ENCODE data around the gene FOXK2.

The FOXK2 gene

DNA sequence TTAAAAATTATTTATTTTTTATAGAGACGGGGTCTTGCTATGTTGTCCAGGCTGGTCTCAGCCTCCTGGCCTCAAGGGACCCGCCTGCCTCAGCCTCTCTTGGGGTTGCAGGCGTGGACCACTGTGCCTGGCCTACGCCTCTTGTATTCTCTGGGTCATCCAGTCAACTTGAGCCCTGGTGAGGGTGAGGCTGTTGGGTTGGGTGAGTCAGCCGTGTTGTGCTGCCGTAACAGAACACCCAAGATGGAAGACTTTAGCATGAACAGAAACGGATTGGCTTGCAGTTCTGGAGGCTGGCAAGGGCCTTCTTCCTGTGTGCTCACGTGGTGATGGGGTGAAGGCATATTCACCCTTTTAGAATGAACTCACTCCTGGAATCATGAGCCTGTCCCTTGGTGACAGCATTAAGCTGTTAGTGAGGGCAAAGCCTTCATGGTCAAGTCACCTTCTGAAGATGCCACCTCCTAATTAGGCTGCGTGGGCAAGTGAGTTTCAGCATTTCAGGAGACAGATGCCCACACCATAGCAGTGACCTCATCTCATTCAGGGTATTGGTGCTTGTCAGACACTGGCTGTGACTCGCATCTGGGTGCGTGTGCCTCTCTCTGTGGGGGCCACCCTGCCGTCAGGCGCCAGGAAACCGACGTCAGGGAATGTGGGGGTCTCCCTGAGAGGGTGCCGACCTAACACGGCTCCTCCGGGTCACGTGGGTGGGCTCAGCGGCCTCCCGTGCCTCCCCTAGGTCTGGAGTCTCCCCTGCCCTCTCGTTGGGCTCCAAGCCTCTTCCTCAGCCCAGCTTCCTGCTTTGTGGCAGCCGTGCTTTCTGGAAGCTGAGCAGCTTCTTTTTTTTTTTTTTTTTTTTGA, 79.0 kb downstream of the FOXK2 start:
- DNase-seq (ENCODE audit: low spot score): no peak
- Histone ChIP-seq H3K27ac (peak overlapping the region in 1 of 2 donors; percentile 5), H3K4me3 (no peak overlapping the region)
- TF ChIP-seq, protein P1, sequence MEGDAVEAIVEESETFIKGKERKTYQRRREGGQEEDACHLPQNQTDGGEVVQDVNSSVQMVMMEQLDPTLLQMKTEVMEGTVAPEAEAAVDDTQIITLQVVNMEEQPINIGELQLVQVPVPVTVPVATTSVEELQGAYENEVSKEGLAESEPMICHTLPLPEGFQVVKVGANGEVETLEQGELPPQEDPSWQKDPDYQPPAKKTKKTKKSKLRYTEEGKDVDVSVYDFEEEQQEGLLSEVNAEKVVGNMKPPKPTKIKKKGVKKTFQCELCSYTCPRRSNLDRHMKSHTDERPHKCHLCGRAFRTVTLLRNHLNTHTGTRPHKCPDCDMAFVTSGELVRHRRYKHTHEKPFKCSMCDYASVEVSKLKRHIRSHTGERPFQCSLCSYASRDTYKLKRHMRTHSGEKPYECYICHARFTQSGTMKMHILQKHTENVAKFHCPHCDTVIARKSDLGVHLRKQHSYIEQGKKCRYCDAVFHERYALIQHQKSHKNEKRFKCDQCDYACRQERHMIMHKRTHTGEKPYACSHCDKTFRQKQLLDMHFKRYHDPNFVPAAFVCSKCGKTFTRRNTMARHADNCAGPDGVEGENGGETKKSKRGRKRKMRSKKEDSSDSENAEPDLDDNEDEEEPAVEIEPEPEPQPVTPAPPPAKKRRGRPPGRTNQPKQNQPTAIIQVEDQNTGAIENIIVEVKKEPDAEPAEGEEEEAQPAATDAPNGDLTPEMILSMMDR (IDR thresholded peaks at IDR 0.05): no peak

DNA sequence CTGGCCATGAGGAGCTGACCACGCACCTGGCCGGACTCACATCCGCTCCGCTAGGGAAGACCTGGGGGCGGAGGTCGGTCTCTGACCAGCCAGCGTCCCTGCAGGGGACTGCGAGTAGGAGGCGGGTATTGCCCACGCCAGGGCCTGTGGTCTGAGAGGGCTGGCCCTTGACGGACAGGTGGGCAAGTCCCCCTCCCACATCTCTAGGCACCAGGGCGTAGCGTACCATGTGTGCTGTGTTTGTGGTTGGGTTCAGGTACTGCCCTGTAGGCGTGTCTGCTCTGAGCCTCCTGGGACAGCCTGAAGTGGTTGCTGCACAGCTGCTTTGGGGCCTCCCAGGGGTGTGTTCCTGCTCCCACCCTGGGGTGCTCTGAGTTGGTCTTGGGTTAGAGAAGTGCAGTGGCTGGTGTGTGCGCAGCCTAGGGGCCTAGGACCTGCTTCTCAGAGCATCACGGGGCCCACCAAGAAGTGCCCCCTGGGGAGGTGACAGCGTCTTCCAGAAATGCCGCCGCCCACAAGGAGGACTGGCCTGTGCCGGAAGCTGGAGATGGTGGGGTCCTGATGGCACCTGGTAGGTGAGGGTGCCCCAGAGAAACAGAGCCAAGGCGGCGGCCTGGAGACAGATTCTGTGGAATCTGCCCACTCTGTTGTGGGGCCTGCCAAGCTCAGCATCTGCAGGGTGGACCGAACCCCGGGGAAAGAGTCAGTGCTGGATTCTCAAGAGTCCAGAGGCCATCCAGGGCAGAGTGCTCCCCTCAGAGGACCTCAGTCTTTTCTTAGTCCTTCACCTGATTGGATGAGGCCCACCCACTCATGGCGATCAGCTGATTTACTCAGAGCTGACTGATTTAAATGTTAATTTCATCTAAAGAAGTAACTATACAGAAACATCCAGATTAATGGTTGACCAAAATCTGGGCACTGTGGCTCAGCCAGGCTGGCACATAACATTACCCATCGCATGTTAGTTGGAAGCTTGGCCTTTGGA, 80.4 kb downstream of the FOXK2 start:
- DNase-seq (ENCODE audit: low spot score): no peak
- Histone ChIP-seq H3K4me3 (no peak overlapping the region), H3K27ac (no peak overlapping the region)
- TF ChIP-seq, protein P1 (IDR thresholded peaks at IDR 0.05): no peak

DNA sequence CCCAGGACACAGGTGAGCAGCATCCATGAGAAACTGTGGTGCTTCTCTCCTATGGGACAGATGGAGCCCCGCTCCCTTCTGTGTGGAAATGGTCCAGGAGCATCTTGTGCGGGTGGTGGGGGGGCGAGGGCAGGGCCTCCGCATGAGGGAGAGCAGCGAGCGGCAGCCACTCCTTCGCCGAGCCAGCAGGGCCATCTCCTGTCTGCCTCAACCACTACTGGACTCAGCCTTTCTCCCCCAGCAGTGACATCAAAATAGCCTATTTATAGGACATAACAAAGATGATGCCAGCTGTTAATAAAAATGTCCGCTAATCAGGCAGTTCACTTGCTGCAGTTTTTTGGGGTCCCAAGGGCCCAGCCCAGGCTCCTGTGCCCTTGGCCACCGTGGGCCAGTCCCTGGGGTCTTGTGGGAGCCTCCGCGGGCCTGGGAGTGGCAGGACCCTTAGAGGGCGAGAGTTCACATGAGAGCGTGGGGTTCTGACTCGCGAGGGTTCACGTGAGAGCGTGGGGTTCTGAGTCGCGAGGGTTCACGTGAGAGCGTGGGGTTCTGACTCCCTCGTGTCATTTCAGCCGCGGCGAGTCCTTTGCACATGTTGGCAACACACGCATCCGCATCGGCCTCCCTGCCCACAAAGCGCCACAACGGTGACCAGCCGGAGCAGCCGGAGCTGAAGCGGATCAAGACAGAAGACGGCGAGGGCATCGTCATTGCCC, 81.4 kb downstream of the FOXK2 start:
- TF ChIP-seq, protein P1 (IDR thresholded peaks at IDR 0.05): no peak
- DNase-seq (ENCODE audit: low spot score): no peak
- H3K27ac ChIP-seq: no peak overlapping the region
- no peak overlapping the region for H3K4me3 ChIP-seq

DNA sequence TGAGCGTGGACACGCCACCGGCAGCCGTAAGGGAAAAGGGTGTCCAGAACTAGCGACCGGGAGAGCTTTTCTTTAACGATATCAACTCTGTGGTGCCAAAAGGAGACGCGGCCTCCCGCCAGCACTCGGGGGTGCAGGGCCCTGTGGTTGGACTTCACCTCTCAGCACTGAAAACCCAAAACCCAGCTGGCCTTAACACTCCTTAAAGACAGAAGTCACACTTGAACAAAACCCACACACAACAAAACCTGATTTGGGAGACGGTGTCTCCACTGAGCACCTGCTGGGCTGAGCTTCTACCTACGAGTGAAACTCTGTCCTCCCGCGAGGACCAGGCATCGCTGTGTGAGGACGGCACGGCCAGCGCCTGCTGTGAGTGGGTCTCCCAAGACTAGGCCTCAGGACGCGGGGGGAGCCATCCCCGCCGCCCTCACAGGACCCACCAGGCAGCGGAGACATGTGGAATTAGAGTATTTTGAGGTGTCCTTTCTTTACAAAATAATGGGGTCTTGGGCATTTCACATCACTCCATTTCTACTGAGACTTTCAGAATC, 82.0 kb downstream of the FOXK2 start:
- TF ChIP-seq, protein P1 (IDR thresholded peaks at IDR 0.05): no peak
- DNase-seq (ENCODE audit: low spot score): no peak
- Histone ChIP-seq H3K27ac (no peak overlapping the region), H3K4me3 (no peak overlapping the region)

DNA sequence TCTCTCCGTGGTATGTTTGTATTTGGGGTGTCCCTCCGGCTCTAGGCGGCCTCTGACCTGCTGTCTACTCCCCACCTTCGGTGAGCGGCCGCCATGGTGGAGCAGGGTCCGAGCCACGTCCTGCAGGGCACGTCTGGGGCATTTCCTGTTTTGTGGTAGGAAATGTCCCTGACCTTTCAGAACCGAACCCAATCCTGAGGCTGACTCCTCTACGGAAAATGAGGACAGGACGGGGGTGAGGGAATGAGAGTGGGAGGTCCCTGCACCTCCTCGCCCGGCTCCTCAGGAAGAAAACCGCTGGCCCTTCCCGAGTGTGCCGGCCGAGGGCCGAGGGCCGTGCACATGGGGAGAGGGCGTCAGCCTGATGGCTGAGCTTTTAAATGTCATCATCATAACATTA, 83.0 kb downstream of the FOXK2 start:
- Histone ChIP-seq H3K27ac (peak overlapping the region in 1 of 2 donors; percentile 24), H3K4me3 (no peak overlapping the region)
- DNase-seq (ENCODE audit: low spot score): no peak
- TF ChIP-seq, protein P1 (IDR thresholded peaks at IDR 0.05): no peak

DNA sequence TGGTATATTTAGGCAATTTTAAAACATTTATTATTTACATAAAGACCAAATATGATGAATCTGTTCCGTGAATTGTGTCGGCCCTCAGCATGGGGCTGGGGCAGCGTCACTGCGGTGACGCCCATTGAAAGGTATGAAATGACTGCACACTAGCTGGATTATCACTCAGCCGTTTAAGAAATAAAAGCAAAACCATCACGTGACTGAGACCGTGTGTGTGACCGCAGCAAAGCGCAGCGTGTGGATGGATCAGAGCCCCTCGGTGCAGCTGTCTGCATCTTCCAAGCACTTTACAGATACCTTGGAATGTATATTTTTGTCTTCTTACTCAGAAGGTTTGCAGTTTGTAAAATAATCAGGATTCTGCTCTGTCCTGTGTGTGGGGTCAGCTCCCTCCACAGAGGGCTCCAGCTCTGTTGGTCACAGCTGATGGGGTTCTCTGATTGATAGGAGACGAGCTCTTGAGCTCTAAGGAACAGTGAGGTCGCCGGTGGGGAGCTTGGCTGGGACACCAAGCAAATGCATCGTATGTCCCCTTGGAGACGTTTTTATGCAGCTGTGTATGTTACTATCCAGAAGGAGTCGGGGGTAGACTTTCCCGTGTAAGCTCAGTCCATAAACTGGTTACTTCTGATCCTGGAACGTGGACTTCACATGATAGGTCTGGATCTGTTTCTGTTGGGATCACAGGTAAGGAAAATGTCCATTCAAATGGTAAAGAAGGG, 83.6 kb downstream of the FOXK2 start:
- DNase-seq (ENCODE audit: low spot score): no peak
- TF ChIP-seq, protein P1 (IDR thresholded peaks at IDR 0.05): no peak
- Histone ChIP-seq H3K27ac (peak overlapping the region in 1 of 2 donors; percentile 12), H3K4me3 (no peak overlapping the region)
